Natural killer cell treated with Interleukin-12 subunit alpha and Interleukin-12 subunit beta and Interleukin-15 and Interleukin-18, amount 100 ng/mL, for 72 hours (primary cell): ENCODE measurements around the gene CACNA1A. TPM values are rescaled to one million over a fixed set of nuclear protein-coding genes. Genes with fewer than 3 reads are reported as not detected.
"Not testable (repeated sequence)": the region's sequence is repeated elsewhere in the genome, so short reads cannot be mapped to it uniquely, and the experiment has no call there.

Experiments used
- ATAC-seq, 2 donors: fragments of 150-1000 bp; cut with Tn5 transposase in 1 of 2; sonication (Bioruptor Pico), chemical (Tn5 transposase) in 1 of 2; 2 replicates each; pipeline ENCODE4 v1.10.0; 2021
- DNase-seq: peaks from one replicate; pipeline ENCODE4 v3.0.0; 2022; ENCODE audit warnings: low spot score
- H3K27ac Mint-ChIP-seq, 2 donors: 1 replicate in 1 of 2; 2 replicates in 1 of 2; pipeline ENCODE4 v1.8.0; 2022; ENCODE audit warnings: mixed read lengths in 2 of 2, mild to moderate bottlenecking in 1 of 2, moderate library complexity in 1 of 2
- H3K27me3 Mint-ChIP-seq, 2 donors: 1 replicate in 1 of 2; 2 replicates in 1 of 2; pipeline ENCODE4 v1.8.0; 2022; ENCODE audit warnings: mixed read lengths in 2 of 2
- H3K36me3 Mint-ChIP-seq: one replicate; pipeline ENCODE4 v1.8.0; 2022; ENCODE audit warnings: mixed read lengths
- H3K4me1 Mint-ChIP-seq, 2 donors: 1 replicate in 1 of 2; 2 replicates in 1 of 2; pipeline ENCODE4 v1.8.0; 2022; ENCODE audit warnings: low read depth in 2 of 2, mixed read lengths in 2 of 2, mild to moderate bottlenecking in 1 of 2
- H3K4me3 Mint-ChIP-seq: one replicate; pipeline ENCODE4 v1.8.0; 2022; ENCODE audit warnings: mixed read lengths
- H3K9me3 Mint-ChIP-seq: 2 replicates; pipeline ENCODE4 v1.8.0; 2022; ENCODE audit warnings: mixed read lengths
- total RNA-seq, 2 donors: library from RNA; stranded (reverse); gene quantifications; one replicate each; pipeline ENCODE4 v1.2.3, GENCODE V29; 2022

The CACNA1A gene
- total RNA-seq, 2 donors from 2014 or later: 0.26 to 0.86 TPM

DNA sequence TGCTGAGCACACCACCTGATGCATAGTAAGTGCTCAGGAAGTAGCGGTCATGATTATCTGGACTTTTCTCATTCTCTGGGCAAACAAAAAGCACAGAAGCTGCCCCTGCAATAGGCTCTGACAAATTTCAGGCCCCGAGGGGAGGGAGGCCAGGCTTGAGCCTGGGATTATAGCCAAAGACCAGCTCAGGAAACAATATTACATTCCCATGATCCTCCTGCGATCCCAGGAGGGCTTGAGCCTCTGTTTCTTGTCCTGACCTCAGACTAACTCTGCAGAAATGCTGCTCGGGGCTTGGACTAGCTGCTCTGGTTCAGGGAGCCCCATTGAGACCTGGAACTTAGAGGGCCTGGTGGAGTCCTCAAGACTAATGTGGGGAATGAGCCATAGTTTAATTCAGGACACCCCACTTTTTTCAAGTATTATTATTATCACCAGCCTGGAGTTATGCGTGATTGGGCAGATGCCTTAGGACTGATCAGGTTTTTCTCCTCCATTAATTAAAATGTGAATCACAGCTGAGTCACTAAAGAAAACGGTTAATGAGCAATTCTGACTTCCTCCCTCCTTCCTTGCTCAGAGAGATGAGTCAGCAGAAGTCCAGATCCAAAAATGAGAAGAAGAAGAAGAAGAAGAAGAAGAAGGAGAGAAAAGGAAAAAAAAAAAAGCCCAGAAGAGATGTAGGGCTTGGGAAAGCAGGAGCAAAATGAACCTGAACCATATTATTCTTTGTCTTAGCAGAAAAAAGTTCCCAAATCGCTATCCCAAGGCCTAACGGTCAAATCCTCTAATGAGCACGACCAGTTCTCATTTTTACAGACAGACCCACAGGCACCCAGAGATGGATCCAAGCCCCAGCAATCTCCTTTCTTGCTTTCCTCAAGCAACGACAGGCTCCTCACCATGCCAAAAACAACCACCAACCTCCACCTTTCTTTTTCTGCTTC lies 107.2 kb downstream of the CACNA1A start:
- peaks cover 24% of the 10 kb centered on the region in 2 donors for H3K27me3 Mint-ChIP-seq
- DNase-seq (no peak), ATAC-seq (no peak)
- H3K4me1 Mint-ChIP-seq: peaks cover 0 to 2% of the 10 kb centered on the region in 2 donors
- H3K9me3 Mint-ChIP-seq: peaks cover 4% of the 10 kb centered on the region
- H3K4me3 Mint-ChIP-seq: no peak overlapping the region
- H3K36me3 Mint-ChIP-seq: no peaks in the 10 kb centered on the region
- no peak overlapping the region for H3K27ac Mint-ChIP-seq

DNA sequence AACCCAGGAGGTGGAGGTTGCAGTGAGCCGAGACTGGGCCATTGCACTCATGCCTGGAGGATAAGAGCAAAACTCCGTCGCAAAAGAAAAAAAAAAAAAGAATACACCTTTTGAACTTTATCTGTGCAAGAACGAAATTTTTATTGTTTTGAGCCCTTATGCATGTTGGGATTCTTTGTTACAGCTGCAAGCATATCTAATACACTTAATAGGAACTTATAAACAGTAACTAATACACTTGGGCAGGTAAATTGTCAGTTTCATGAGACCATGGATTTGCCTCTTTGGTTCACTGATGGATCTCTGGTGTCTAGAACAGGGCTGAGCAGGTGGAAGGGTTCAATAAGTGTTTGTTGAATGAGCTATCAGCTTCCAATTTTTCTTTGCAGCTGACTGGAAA lies 108.1 kb downstream of the CACNA1A start:
- no peaks in the 10 kb centered on the region for H3K36me3 Mint-ChIP-seq
- H3K4me3 Mint-ChIP-seq: no peak overlapping the region
- peaks cover 0 to 2% of the 10 kb centered on the region in 2 donors for H3K4me1 Mint-ChIP-seq
- no peak for DNase-seq
- no peak overlapping the region for H3K27ac Mint-ChIP-seq
- no peak for ATAC-seq
- H3K27me3 Mint-ChIP-seq: peaks cover 30 to 33% of the 10 kb centered on the region in 2 donors
- peaks cover 4% of the 10 kb centered on the region for H3K9me3 Mint-ChIP-seq

DNA sequence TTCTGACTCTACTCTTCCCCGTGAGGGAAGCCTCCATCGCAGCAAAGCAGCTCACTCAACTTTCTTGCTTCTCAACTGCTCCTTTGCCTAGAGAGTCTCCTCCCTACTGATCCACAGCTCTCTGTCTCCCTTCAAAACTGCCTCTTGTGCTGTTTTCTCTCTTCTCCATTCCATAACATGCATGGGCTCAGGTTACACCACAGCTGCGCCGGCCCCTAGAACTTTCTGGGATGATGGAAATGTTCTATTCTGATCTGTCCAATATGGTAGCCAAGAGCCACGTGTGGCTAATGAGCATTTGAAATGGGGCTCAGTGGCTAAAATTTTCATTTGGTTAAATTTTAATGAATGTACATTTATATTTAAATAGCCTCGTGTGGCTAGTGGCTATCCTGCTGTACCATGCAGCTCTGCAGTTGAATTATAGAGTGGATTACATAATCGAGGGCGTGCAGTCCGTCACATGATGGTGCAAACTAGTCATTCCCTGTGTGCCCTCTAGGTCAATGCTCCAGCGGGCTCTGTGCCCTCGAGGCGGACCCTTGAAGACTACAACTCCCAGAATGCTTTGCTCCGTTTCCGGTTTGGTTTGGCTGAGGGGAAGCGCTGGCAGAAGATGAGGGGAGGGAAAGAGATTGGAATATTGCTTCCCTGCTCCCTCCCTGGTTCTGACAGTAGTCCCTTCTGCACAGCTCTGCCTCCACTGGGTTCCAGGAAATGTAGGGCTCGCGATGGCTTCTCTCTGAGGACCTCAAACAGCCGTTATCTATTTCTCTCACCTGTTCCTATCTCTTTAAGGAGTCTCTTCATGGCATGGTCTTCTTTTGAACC lies 109.8 kb downstream of the CACNA1A start:
- H3K36me3 Mint-ChIP-seq: no peaks in the 10 kb centered on the region
- ATAC-seq (peak; percentile 43 to 55), DNase-seq (no peak)
- H3K27me3 Mint-ChIP-seq: peaks cover 35 to 46% of the 10 kb centered on the region in 2 donors
- H3K9me3 Mint-ChIP-seq: peaks cover 3% of the 10 kb centered on the region
- H3K4me1 Mint-ChIP-seq: peaks cover 0 to 2% of the 10 kb centered on the region in 2 donors
- H3K27ac Mint-ChIP-seq: no peak overlapping the region
- H3K4me3 Mint-ChIP-seq: no peak overlapping the region

GRCh38 chr19:13382633-13382938 lies 123.7 kb downstream of the CACNA1A start:
- no peaks in the 10 kb centered on the region for H3K9me3 Mint-ChIP-seq
- DNase-seq (no peak), ATAC-seq (peak in 1 of 2 donors; percentile 20)
- no peak overlapping the region for H3K27ac Mint-ChIP-seq
- H3K4me3 Mint-ChIP-seq: no peak overlapping the region
- H3K36me3 Mint-ChIP-seq: no peaks in the 10 kb centered on the region
- H3K27me3 Mint-ChIP-seq: peaks cover 0 to 7% of the 10 kb centered on the region in 2 donors
- H3K4me1 Mint-ChIP-seq: no peaks in the 10 kb centered on the region

DNA sequence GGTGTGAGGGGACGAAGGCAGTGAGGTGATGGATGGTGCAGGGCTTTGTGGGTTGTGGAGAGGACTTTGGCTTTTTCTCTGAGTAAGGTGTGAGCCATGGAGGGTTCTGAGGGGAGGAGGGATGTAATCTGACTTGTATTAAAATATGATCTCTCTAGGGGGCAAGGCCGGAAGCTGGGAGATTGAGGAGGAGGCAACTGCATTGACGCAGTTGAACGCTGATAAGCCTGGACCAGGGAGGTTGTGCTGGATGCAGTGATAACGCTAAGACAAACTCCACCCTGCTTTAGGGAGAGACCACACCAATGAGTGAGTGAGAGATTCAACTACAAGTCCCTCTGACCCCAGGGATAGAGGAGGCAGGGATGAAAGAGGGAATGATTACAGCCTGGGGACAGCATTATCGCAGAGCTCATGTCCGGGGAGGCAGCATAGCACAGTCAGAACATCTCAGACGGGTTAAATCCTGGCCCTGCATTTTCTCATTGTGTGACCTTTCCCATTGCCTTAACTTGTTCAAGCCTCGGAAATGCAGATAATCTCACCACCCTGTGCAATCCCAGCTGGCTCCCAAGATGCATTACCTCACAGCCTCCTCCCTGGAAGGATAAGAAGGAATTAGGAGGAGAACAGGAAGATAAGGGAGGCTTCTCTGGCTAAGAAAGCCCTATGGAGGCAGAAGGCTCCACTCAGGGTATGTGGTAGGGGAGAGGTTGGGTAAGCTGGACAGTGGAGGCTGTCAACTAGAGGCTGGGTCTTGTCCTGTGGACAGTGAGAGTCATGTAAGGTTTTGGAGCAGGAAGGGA lies 124.2 kb downstream of the CACNA1A start:
- Mint-ChIP-seq H3K4me1 (no peaks in the 10 kb centered on the region), H3K4me3 (no peak overlapping the region), H3K27me3 (peaks cover 0 to 5% of the 10 kb centered on the region in 2 donors), H3K27ac (no peak overlapping the region), H3K36me3 (no peaks in the 10 kb centered on the region), H3K9me3 (no peaks in the 10 kb centered on the region)
- DNase-seq: no peak
- ATAC-seq: peak in 1 of 2 donors; percentile 28

DNA sequence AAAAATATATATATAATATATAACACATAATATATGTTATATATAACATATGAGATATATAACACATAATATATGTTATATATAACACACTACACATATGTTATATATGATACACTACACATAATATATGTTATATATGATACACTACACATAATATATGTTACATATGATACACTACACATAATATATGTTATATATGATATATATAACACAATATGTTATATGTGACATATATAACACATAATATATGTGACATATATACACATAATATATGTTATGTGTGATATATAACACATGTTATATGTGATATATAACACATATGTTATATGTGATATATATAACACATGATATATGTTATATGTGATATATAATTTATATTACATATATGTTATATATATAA lies 129.7 kb downstream of the CACNA1A start:
- Mint-ChIP-seq H3K9me3 (no peaks in the 10 kb centered on the region), H3K27ac (no peak overlapping the region), H3K27me3 (peaks cover 0 to 4% of the 10 kb centered on the region in 2 donors), H3K4me1 (no peaks in the 10 kb centered on the region), H3K4me3 (no peak overlapping the region), H3K36me3 (no peaks in the 10 kb centered on the region)
- DNase-seq (no peak), ATAC-seq (no peak)

DNA sequence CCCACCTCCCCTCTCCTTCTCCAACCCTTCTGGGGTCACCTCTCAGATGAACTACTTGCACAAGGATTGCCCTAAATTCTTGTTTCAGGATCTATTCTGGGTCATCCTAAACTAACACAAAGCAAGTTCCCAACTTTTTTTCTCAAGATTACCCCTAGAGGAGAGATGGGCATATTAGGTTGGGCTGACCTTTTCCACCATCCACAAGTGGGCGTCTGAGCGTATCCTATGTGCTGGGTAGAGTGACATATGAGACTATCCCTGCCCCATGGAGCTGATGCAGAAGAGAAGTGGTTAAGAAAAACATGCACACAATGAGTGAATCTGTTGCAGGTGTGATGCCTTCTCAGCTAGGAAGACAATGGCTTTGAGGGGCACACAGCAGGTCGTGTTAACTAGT lies 132.7 kb downstream of the CACNA1A start:
- Mint-ChIP-seq H3K36me3 (no peaks in the 10 kb centered on the region), H3K4me1 (no peaks in the 10 kb centered on the region), H3K27ac (no peak overlapping the region), H3K27me3 (peaks cover 0 to 2% of the 10 kb centered on the region in 2 donors), H3K9me3 (no peaks in the 10 kb centered on the region), H3K4me3 (no peak overlapping the region)
- ATAC-seq (no peak), DNase-seq (no peak)

GRCh38 chr19:13370948-13371347 lies 135.3 kb downstream of the CACNA1A start:
- no peaks in the 10 kb centered on the region for H3K4me1 Mint-ChIP-seq
- peaks cover 0 to 2% of the 10 kb centered on the region in 2 donors for H3K27me3 Mint-ChIP-seq
- ATAC-seq: no peak
- H3K4me3 Mint-ChIP-seq: no peak overlapping the region
- H3K27ac Mint-ChIP-seq: no peak overlapping the region
- H3K36me3 Mint-ChIP-seq: no peaks in the 10 kb centered on the region
- no peak for DNase-seq
- H3K9me3 Mint-ChIP-seq: no peaks in the 10 kb centered on the region

DNA sequence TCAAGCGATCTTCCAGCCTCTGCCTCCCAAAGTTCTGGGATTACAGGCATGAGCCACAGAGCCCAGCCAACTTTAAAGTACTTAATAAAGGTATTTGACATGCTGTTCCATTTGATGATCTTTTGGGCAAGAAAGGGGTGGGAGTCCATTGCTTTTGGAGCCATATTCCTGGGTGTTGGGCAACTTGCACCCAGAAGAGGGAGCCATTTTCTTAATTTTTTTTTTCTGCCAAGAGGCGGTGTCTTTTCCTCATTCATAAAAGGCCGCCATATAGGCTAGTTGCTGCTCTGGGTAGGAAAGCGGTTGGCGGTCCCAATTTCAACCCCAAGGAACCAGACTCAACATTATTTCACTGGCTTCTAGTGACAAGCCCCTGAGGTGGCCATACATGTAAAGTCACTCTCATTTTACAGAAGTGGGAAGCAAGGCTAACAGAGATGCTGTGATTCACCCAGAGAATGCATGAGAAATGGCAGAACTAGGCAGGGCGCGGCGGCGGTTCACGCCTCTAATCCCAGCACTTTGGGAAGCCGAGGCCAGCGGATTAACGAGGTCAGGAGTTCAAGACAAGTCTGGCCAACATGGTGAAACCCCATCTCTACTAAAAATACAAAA lies 139.6 kb downstream of the CACNA1A start:
- Mint-ChIP-seq H3K4me1 (no peaks in the 10 kb centered on the region), H3K4me3 (no peak overlapping the region), H3K27ac (no peak overlapping the region), H3K36me3 (no peaks in the 10 kb centered on the region), H3K27me3 (peaks cover 0 to 11% of the 10 kb centered on the region in 2 donors), H3K9me3 (no peaks in the 10 kb centered on the region)
- DNase-seq (no peak), ATAC-seq (no peak)

DNA sequence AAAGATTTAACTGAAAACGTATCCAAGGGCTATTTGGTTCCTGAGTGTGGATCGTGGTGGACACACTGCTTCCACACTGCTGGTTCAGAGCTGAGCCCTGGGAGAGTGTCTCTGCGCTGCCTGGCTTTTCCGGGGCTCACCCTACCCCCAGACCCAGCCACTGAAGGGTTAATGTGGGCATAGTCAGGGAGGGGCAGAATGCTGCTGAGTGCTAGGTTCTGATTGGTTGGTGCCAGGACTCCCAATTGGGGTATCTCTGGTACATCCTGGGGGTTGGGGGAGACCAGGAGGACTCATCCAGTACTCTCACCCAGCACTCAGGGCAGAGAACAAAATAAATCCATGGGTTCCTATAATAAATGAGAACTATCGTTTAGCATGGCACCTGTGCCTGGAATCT lies 142.3 kb downstream of the CACNA1A start:
- H3K4me3 Mint-ChIP-seq: no peak overlapping the region
- no peak overlapping the region for H3K27ac Mint-ChIP-seq
- ATAC-seq (no peak), DNase-seq (no peak)
- no peaks in the 10 kb centered on the region for H3K9me3 Mint-ChIP-seq
- H3K4me1 Mint-ChIP-seq: no peaks in the 10 kb centered on the region
- no peaks in the 10 kb centered on the region for H3K36me3 Mint-ChIP-seq
- H3K27me3 Mint-ChIP-seq: peaks cover 0 to 15% of the 10 kb centered on the region in 2 donors

DNA sequence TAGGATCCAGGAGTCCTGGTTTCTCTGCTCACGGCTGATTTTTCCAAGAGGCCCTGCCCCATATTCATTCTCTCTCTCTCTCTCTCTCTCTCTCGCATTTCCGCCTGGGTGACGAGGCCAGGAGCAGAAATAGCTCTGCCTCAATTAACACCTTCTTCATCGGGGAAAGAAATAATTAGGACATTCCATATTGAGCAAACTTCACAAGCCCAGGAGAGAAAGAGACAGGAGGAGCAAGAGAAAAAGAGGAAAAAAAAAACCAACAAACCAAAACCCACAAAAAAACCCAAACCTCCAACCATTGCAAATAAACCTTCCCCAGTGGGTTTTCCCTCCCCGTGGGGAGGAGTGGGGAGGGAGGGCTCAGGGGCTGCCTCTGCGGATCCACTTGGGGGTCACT lies 143.0 kb downstream of the CACNA1A start:
- no peak for DNase-seq
- H3K9me3 Mint-ChIP-seq: no peaks in the 10 kb centered on the region
- no peaks in the 10 kb centered on the region for H3K4me1 Mint-ChIP-seq
- no peak overlapping the region for H3K4me3 Mint-ChIP-seq
- ATAC-seq: no peak
- H3K27me3 Mint-ChIP-seq: peaks cover 0 to 20% of the 10 kb centered on the region in 2 donors
- H3K36me3 Mint-ChIP-seq: no peaks in the 10 kb centered on the region
- H3K27ac Mint-ChIP-seq: no peak overlapping the region

GRCh38 chr19:13362668-13363067 lies 143.6 kb downstream of the CACNA1A start:
- Mint-ChIP-seq H3K36me3 (no peaks in the 10 kb centered on the region), H3K27ac (no peak overlapping the region), H3K4me3 (no peak overlapping the region), H3K4me1 (no peaks in the 10 kb centered on the region), H3K27me3 (peaks cover 0 to 20% of the 10 kb centered on the region in 2 donors), H3K9me3 (no peaks in the 10 kb centered on the region)
- DNase-seq (no peak), ATAC-seq (no peak)

GRCh38 chr19:13361726-13362125 lies 144.6 kb downstream of the CACNA1A start:
- DNase-seq, H3K9me3 Mint-ChIP-seq, H3K4me3 Mint-ChIP-seq, H3K27ac Mint-ChIP-seq, H3K4me1 Mint-ChIP-seq, H3K36me3 Mint-ChIP-seq, ATAC-seq: not testable (repeated sequence)
- peaks cover 0 to 20% of the 10 kb centered on the region in 2 donors for H3K27me3 Mint-ChIP-seq
